Measurements from ENCODE around the gene GATD1. TPM values are rescaled to one million over a fixed set of nuclear protein-coding genes. Genes with fewer than 3 reads are reported as not detected.

The GATD1 gene
- total RNA-seq, 1 donor from 2014 or later = 52.3 TPM

DNA sequence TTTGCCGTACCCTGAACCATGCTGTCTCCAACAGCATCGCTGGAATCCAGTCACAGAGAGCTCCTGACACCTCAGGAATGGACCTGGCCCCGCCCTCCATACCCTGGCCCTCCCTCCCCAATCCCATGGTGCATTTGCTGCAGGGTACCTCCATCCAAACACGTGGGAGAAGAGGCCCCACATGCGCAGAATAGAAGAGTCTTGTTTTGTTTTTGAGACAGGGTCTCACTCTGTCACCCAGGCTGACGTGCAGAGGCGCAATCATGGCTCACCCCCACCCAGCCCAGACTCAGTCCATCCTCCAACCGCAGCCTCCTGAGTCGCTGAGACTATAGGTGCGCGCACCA, 39.1 kb upstream of the GATD1 start:
- no peaks in the 10 kb centered on the region for H3K9me3 Mint-ChIP-seq (ENCODE audit: low read depth)
- peaks cover 23% of the 10 kb centered on the region for H3K4me1 Mint-ChIP-seq (ENCODE audit: low read depth)

DNA sequence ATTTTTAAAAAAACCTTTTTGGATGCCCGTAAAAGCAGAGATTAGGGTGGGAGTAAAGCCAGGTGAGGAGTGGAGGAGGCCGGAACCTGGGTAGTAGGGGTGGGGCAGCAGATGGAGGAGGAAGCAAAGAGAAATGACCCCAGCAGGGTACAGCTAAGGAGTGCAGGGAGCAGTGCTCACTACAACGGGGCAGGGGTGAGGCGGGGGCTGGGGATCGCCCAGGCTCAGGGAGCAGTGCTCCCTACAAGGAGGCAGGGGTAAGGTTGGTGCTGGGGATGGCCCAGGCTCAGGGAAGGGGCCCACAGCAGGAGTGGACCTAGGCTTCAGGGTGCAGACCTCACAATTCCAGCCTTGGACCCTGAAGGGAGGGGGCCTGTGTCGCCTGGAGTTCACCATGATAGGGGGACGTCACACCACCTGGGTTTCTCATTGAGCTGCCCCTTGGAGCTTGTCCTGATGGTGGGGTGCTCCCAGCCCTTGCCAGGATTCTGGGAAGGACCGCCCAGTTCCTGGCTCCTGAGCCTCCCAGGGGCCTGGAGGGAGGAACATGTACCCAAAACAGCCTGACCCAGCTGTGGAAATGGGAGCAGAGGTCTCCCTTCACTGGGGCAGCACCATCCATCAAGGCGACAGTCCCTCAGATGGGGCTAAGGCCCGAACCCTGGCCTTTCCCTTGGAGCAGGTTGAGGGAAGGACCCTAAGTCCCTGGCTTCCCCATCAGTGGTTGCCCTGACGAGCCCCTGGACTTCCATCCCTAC, 38.6 kb upstream of the GATD1 start:
- Mint-ChIP-seq H3K4me1 (ENCODE audit: low read depth) (peaks cover 23% of the 10 kb centered on the region), H3K27me3 (ENCODE audit: low read depth) (no peaks in the 10 kb centered on the region), H3K4me3 (ENCODE audit: unreplicated experiment) (no peak overlapping the region), H3K9me3 (ENCODE audit: low read depth) (no peaks in the 10 kb centered on the region), H3K27ac (ENCODE audit: unreplicated experiment) (peak overlapping the region; percentile 12), H3K36me3 (ENCODE audit: low read depth) (peaks cover 16% of the 10 kb centered on the region)
- TF ChIP-seq, protein P1, sequence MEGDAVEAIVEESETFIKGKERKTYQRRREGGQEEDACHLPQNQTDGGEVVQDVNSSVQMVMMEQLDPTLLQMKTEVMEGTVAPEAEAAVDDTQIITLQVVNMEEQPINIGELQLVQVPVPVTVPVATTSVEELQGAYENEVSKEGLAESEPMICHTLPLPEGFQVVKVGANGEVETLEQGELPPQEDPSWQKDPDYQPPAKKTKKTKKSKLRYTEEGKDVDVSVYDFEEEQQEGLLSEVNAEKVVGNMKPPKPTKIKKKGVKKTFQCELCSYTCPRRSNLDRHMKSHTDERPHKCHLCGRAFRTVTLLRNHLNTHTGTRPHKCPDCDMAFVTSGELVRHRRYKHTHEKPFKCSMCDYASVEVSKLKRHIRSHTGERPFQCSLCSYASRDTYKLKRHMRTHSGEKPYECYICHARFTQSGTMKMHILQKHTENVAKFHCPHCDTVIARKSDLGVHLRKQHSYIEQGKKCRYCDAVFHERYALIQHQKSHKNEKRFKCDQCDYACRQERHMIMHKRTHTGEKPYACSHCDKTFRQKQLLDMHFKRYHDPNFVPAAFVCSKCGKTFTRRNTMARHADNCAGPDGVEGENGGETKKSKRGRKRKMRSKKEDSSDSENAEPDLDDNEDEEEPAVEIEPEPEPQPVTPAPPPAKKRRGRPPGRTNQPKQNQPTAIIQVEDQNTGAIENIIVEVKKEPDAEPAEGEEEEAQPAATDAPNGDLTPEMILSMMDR (IDR thresholded peaks at IDR 0.05) = no peak
- DNase-seq (ENCODE audit: low spot score) = no peak

More for the DNA sequence above, 39.1 kb upstream of the GATD1 start:
- H3K27ac Mint-ChIP-seq (ENCODE audit: unreplicated experiment) = no peak overlapping the region
- no peaks in the 10 kb centered on the region for H3K27me3 Mint-ChIP-seq (ENCODE audit: low read depth)
- H3K36me3 Mint-ChIP-seq (ENCODE audit: low read depth) = peaks cover 14% of the 10 kb centered on the region
- no peak for DNase-seq (ENCODE audit: low spot score)
- TF ChIP-seq, protein P1 (IDR thresholded peaks at IDR 0.05) = no peak
- H3K4me3 Mint-ChIP-seq (ENCODE audit: unreplicated experiment) = no peak overlapping the region

DNA sequence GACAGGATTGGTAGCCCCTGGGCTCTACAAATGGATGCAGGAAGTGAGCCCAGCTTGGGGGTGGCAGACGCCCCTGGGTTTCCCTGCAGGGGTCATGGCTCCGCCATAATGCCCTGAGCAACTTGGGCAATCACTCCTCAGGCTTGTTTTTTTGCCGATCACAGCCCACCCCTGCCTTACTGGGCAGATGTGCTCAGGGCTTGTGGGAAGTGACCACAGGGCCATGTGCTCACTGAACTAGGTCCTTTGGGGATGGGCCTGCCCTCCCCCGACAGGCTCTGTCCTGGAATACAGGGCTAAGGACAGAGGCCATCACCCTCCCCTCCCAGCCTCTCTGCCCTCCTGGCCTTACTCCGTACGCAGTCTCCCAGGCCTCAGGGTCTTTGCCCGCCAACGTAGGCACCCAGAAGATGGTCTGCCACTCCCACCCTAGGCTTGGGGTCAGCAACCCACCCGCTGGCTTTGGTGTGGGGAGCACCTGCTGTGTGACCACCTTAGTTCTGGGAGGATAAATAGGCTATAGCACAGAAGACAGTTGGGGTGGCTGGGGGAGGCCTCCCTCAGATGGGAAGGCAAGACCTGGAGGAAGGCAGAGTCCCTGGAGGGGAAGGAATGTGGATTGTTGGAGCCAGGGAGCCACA, 36.3 kb upstream of the GATD1 start:
- Mint-ChIP-seq H3K4me3 (ENCODE audit: unreplicated experiment) (no peak overlapping the region), H3K27ac (ENCODE audit: unreplicated experiment) (peak overlapping the region; percentile 38), H3K4me1 (ENCODE audit: low read depth) (peaks cover 28% of the 10 kb centered on the region)

DNA sequence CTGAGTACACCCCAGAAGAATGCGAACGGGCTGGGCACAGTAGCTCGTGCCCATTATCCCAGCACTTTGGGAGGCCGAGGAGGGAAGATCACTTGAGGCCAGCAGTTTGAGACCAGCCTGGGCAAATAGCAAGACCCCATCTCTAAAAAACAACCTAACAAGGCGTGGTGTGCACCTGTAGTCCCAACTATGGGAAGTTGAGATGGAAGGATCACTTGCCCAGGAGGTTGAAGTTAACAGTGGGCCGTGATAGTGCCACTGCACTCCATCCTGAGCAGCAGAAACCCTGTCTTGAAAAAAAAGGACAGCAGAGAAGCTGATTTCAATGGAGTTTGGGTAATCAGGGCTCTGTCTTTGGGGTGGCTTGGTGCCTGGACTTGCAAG, 35.8 kb upstream of the GATD1 start:
- no peak for DNase-seq (ENCODE audit: low spot score)
- no peak overlapping the region for H3K27ac Mint-ChIP-seq (ENCODE audit: unreplicated experiment)
- peaks cover 16% of the 10 kb centered on the region for H3K36me3 Mint-ChIP-seq (ENCODE audit: low read depth)
- H3K4me1 Mint-ChIP-seq (ENCODE audit: low read depth) = peaks cover 29% of the 10 kb centered on the region
- no peaks in the 10 kb centered on the region for H3K9me3 Mint-ChIP-seq (ENCODE audit: low read depth)
- no peaks in the 10 kb centered on the region for H3K27me3 Mint-ChIP-seq (ENCODE audit: low read depth)
- TF ChIP-seq, protein P1 (IDR thresholded peaks at IDR 0.05) = no peak
- no peak overlapping the region for H3K4me3 Mint-ChIP-seq (ENCODE audit: unreplicated experiment)

More for the DNA sequence above, 36.3 kb upstream of the GATD1 start:
- Mint-ChIP-seq H3K36me3 (ENCODE audit: low read depth) (peaks cover 16% of the 10 kb centered on the region), H3K27me3 (ENCODE audit: low read depth) (no peaks in the 10 kb centered on the region), H3K9me3 (ENCODE audit: low read depth) (no peaks in the 10 kb centered on the region)
- no peak for DNase-seq (ENCODE audit: low spot score)
- TF ChIP-seq, protein P1 (IDR thresholded peaks at IDR 0.05) = no peak

DNA sequence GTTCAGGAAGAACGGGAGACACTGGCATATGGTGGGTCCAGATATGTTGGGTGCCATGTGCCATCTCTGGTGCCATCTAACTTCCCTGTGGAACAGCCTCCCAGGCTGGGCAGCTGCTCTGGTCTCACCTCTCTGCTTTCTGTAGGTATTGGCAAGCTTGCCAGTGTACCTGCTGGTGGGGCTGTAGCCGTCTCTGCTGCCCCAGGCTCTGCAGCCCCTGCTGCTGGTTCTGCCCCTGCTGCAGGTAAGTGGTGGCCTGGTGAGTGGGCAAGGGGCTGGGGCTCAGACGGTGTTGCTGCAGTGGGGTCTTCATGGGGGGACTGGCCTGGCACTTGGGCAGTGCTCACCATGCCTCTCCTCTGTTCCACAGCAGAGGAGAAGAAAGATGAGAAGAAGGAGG, 35.1 kb upstream of the GATD1 start:
- Mint-ChIP-seq H3K27ac (ENCODE audit: unreplicated experiment) (no peak overlapping the region), H3K4me1 (ENCODE audit: low read depth) (peaks cover 33% of the 10 kb centered on the region), H3K4me3 (ENCODE audit: unreplicated experiment) (no peak overlapping the region), H3K9me3 (ENCODE audit: low read depth) (no peaks in the 10 kb centered on the region), H3K27me3 (ENCODE audit: low read depth) (no peaks in the 10 kb centered on the region), H3K36me3 (ENCODE audit: low read depth) (peaks cover 16% of the 10 kb centered on the region)
- TF ChIP-seq, protein P1 (IDR thresholded peaks at IDR 0.05) = no peak
- no peak for DNase-seq (ENCODE audit: low spot score)

Measured in chondrocyte (in vitro differentiated cells).